B cell (primary cell): ENCODE measurements around the gene TAMALIN. TPM values are rescaled to one million over a fixed set of nuclear protein-coding genes. Genes with fewer than 3 reads are reported as not detected.

Source experiments
- ATAC-seq: fragments of 200-7000 bp; cut with Tn5 transposase; one replicate; pipeline ENCODE4 v1.10.0; 2021; ENCODE audit warnings: low read depth, mild to moderate bottlenecking, moderate number of reproducible peaks, moderate library complexity
- CTCF ChIA-PET: fragments of 350-600 bp; sonication (Branson Sonifier 250); formaldehyde crosslinking; loops from one replicate; lab custom pipeline; 2021; ENCODE audit warnings: antibody characterized with exemption, inconsistent platforms; lab: Charles Lee
- POLR2A ChIA-PET: fragments of 350-600 bp; sonication (Branson Sonifier 250); formaldehyde crosslinking; loops from one replicate; lab custom pipeline; 2021; ENCODE audit warnings: antibody characterized with exemption; lab: Charles Lee
- DNase-seq: peaks from one replicate; pipeline ENCODE4 v3.0.0; 2013
- H2AFZ ChIP-seq: 2 replicates; pipeline ENCODE4 v1.6.1; 2012; ENCODE audit warnings: mild to moderate bottlenecking, low read depth, low read length; ENCODE audit not compliant: insufficient read depth, poor library complexity, severe bottlenecking
- H3K27ac ChIP-seq, 2 donors: 1 replicate in 1 of 2; 2 replicates in 1 of 2; pipeline ENCODE4 v1.5.1; 2012 to 2013; ENCODE audit warnings: low read length in 2 of 2, mild to moderate bottlenecking in 2 of 2, moderate library complexity in 1 of 2
- H3K27me3 ChIP-seq, 4 experiments: fragments of 200-600 bp in 1 of 4; sonication (generic) in 1 of 4; replicated peaks in 1 of 4; 1 replicate in 2 of 4; 2 replicates in 2 of 4; pipeline versions ENCODE4 v1.6.1 to v1.7.0; 2013 to 2016; ENCODE audit warnings: low read length in 3 of 4, mild to moderate bottlenecking in 2 of 4, mixed read lengths in 1 of 4, moderate library complexity in 1 of 4; ENCODE audit not compliant: insufficient read depth in 4 of 4, control insufficient read depth in 3 of 4; ENCODE audit errors: control extremely low read depth in 1 of 4
- H3K36me3 ChIP-seq, 2 experiments: replicated peaks in 1 of 2; 1 replicate in 1 of 2; 2 replicates in 1 of 2; pipeline versions ENCODE4 v1.6.1 to v1.7.1; 2013; ENCODE audit warnings: low read length in 1 of 2; ENCODE audit not compliant: insufficient read depth in 2 of 2, control insufficient read depth in 1 of 2; ENCODE audit errors: control extremely low read depth in 1 of 2, extremely low read depth in 1 of 2
- H3K4me1 ChIP-seq, 2 donors: fragments of 200-600 bp in 1 of 2; sonication (generic) in 1 of 2; 1 replicate in 1 of 2; 2 replicates in 1 of 2; pipeline versions ENCODE4 v1.5.1 to v1.6.1; 2013 to 2017; ENCODE audit warnings: low read length in 2 of 2; ENCODE audit not compliant: control insufficient read depth in 2 of 2, insufficient read depth in 2 of 2
- H3K4me2 ChIP-seq: replicated peaks from 2 replicates; pipeline ENCODE3; 2012; ENCODE audit warnings: mild to moderate bottlenecking, low read depth, low read length; ENCODE audit not compliant: poor library complexity, severe bottlenecking
- H3K4me3 ChIP-seq, 5 experiments: fragments of 200-600 bp in 1 of 5; sonication (generic) in 1 of 5; 1 replicate in 3 of 5; 2 replicates in 2 of 5; pipeline versions ENCODE4 v1.5.1 to v1.7.0; 2011 to 2016; ENCODE audit warnings: low read length in 4 of 5, mild to moderate bottlenecking in 4 of 5, low read depth in 2 of 5, control low read depth in 1 of 5, moderate library complexity in 1 of 5; ENCODE audit not compliant: insufficient read depth in 1 of 5; ENCODE audit errors: control extremely low read depth in 1 of 5, extremely low read depth in 1 of 5
- H3K79me2 ChIP-seq: fragments of 200-600 bp; sonication (generic); one replicate; pipeline ENCODE4 v1.6.0; 2016; ENCODE audit warnings: low read length; ENCODE audit not compliant: control insufficient read depth, insufficient read depth
- H3K9ac ChIP-seq: fragments of 200-600 bp; sonication (generic); 2 replicates; pipeline ENCODE4 v1.6.1; 2017; ENCODE audit warnings: mild to moderate bottlenecking, low read length, moderate library complexity
- H3K9me3 ChIP-seq, 3 donors: one replicate each; pipeline versions ENCODE4 v1.6.1 to v1.7.1; 2013; ENCODE audit warnings: low read length in 2 of 3; ENCODE audit not compliant: control insufficient read depth in 2 of 3, insufficient read depth in 1 of 3; ENCODE audit errors: control extremely low read depth in 1 of 3
- H4K20me1 ChIP-seq: 2 replicates; pipeline ENCODE4 v1.6.0; 2012; ENCODE audit warnings: mild to moderate bottlenecking, low read length; ENCODE audit not compliant: insufficient read depth, control insufficient read depth, poor library complexity, severe bottlenecking
- H3K27ac Mint-ChIP-seq: one replicate; pipeline ENCODE4 v1.8.0; 2021; ENCODE audit warnings: mixed read lengths
- H3K27me3 Mint-ChIP-seq: one replicate; pipeline ENCODE4 v1.8.0; 2021; ENCODE audit warnings: mixed read lengths
- H3K4me1 Mint-ChIP-seq: one replicate; pipeline ENCODE4 v1.8.0; 2021; ENCODE audit warnings: mixed read lengths
- H3K4me3 Mint-ChIP-seq: one replicate; pipeline ENCODE4 v1.8.0; 2021; ENCODE audit warnings: mixed read lengths
- H3K9me3 Mint-ChIP-seq: one replicate; pipeline ENCODE4 v1.8.0; 2022; ENCODE audit warnings: mixed read lengths; ENCODE audit not compliant: insufficient read depth
- CTCF ChIP-seq: fragments of 200-600 bp; IDR thresholded peaks from one replicate; pipeline ENCODE4 v1.8.0; 2022; ENCODE audit warnings: antibody characterized with exemption, mild to moderate bottlenecking
- EZH2 ChIP-seq: IDR thresholded peaks from 2 replicates; pipeline ENCODE4 v1.6.1; 2012; ENCODE audit warnings: borderline replicate concordance, low read depth, mild to moderate bottlenecking, moderate library complexity, low read length; ENCODE audit not compliant: insufficient read depth, poor library complexity, severe bottlenecking
- WGBS: methylation state at CpG from one replicate; pipeline ENCODE4 v1.1.5; 2013; ENCODE audit warnings: missing lambda C conversion rate; ENCODE audit not compliant: insufficient coverage; 5-methylcytosine and 5-hydroxymethylcytosine counted together
- intact Hi-C: fragments of 100-400 bp; cut with micrococcal nuclease; formaldehyde crosslinking; loops from one replicate; pipeline ENCODE4 v1.10.0; 2022
- polyA plus RNA-seq: library from polyadenylated mRNA; depleted of rRNA; stranded (reverse); fragments of >200 nt; gene quantifications from 2 replicates; pipeline ENCODE4 v1.2.3, GENCODE V29; 2012
- total RNA-seq, 2 donors: library from RNA; stranded (reverse); fragments of 120-200 nt in 1 of 2; gene quantifications; 1 replicate in 1 of 2; 2 replicates in 1 of 2; pipeline versions ENCODE4 v1.2.3 to v1.2.4, GENCODE V29; 2013 to 2022

Gene TAMALIN
- total and polyA plus RNA-seq, 2 donors (not counting 1 experiment from before 2014, with no cell fraction given) = 139 to 151 TPM

DNA sequence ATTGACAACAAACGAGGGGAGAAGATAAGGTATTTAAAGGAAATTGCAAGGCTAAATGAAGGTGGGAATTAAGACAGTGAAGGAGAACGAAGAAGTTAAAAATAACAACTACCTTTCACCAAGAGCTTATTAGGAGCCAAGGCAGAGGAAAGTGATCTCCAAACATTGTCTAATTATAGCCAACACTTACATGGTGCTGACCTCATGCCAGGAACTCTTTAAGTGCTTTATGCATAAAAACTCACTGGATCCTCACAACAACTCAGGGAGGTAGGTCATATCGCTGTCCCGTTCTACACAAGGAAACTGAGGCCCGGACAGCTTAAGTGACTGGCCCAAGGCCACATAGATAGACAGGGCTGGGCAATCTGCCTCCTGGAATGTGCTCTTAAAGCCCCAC lies 19.5 kb downstream of the TAMALIN start:
- Histone ChIP-seq H3K4me3 (no peak overlapping the region), H3K4me2 (no peak overlapping the region), H3K27ac (no peak overlapping the region), H3K9me3 (no peaks in the 10 kb centered on the region), H3K79me2 (no peaks in the 10 kb centered on the region), H3K36me3 (no peaks in the 10 kb centered on the region), H3K27me3 (no peaks in the 10 kb centered on the region), H3K9ac (no peak overlapping the region), H3K4me1 (peaks cover 27 to 47% of the 10 kb centered on the region in 2 donors), H4K20me1 (no peaks in the 10 kb centered on the region), H2AFZ (no peak overlapping the region)
- no peaks in the 10 kb centered on the region for H3K27me3 Mint-ChIP-seq
- ChIA-PET CTCF (interaction anchor here (0.8 to 32.6 kb wide), 20 partner anchors 9 to 640 kb away, joined by 3 to 1315 read pairs (median 13); partner anchors contain the start of genes ATG101, NR4A1, SMIM41 and TAMALIN), POLR2A (interaction anchor here (1.3 to 2.6 kb wide), 4 partner anchors 25 to 92 kb away, joined by 3 to 17 read pairs (median 10); partner anchors contain the start of gene NR4A1)
- DNase-seq (no peak), ATAC-seq (no peak)
- peak overlapping the region; percentile 6 for H3K27ac Mint-ChIP-seq
- no peaks in the 10 kb centered on the region for H3K9me3 Mint-ChIP-seq
- TF ChIP-seq EZH2 (no peak), CTCF (no peak)
- 95% methylated on average over 3 of the region's 5 CpGs for WGBS
- intact Hi-C loops = no loop called here
- peaks cover 40% of the 10 kb centered on the region for H3K4me1 Mint-ChIP-seq
- no peak overlapping the region for H3K4me3 Mint-ChIP-seq

DNA sequence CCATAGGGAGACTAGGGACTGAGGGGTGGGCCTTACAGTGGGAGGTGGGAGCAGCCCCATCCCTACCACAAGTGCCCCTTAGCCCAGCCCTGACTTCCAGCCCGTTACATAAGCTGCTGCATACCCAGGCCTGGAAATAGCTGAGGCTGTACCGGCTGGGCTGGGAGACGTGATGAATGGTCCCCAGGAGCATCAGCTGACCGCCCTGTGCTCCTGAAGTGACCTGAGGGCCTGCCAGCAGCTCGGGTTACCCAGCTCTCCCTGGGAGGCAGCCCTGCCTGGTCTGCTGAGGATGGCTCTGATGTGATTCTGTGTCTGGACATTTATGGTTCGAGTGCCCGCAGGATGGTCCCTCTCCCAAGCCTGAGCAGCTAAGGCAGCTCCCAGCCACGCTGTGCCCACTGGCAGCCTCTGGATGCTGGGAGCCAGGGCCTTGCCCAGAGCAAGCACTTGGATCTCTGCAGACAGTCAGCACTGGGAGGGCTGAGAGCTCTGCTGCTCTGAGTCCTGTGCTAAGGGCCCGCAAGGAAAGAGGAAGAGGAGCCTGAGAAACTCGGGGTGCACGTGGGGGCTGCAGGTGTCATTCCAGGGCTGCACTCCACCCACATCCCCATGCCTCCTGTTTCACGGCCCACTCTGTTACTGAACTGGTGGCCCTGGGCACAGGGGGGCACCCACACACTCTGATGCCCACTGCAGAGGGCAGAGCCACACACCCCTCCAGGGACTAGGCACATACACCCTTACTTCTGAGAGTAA lies 20.5 kb downstream of the TAMALIN start:
- Histone ChIP-seq H3K27me3 (no peaks in the 10 kb centered on the region), H3K9ac (no peak overlapping the region), H3K27ac (no peak overlapping the region), H3K4me1 (peaks cover 28 to 50% of the 10 kb centered on the region in 2 donors), H3K79me2 (no peaks in the 10 kb centered on the region), H3K9me3 (no peaks in the 10 kb centered on the region), H3K4me2 (no peak overlapping the region), H2AFZ (no peak overlapping the region), H4K20me1 (no peaks in the 10 kb centered on the region), H3K36me3 (no peaks in the 10 kb centered on the region), H3K4me3 (no peak overlapping the region)
- 65% methylated on average over 12 of the region's 12 CpGs for WGBS
- intact Hi-C loops = no loop called here
- peaks cover 45% of the 10 kb centered on the region for H3K4me1 Mint-ChIP-seq
- CTCF ChIA-PET = interaction anchor here (0.9 to 32.6 kb wide), 13 partner anchors 8 to 155 kb away, joined by 3 to 1315 read pairs (median 26); partner anchors contain the start of genes ATG101, NR4A1, SMIM41 and TAMALIN
- TF ChIP-seq CTCF (no peak), EZH2 (no peak)
- no peaks in the 10 kb centered on the region for H3K27me3 Mint-ChIP-seq
- DNase-seq (peak; percentile 49), ATAC-seq (no peak)
- H3K9me3 Mint-ChIP-seq = no peaks in the 10 kb centered on the region
- peak overlapping the region; percentile 41 for H3K27ac Mint-ChIP-seq
- POLR2A ChIA-PET = interaction anchor here (1.3 to 2.6 kb wide), 3 partner anchors 21 to 55 kb away, joined by 3 to 14 read pairs (median 3); partner anchors contain the start of gene TAMALIN
- H3K4me3 Mint-ChIP-seq = no peak overlapping the region
